VCaP (cell line): ENCODE results near the gene CAP2.

ENCODE experiments used
- H3K27ac ChIP-seq: fragments of 450-650 bp; 2 replicates; pipeline ENCODE4 v1.5.1; 2017
- TF ChIP-seq, protein P1 (sequence below): fragments of 450-650 bp; conservative IDR thresholded peaks from 2 replicates; pipeline ENCODE4 v1.5.1; 2017; ENCODE audit warnings: mild to moderate bottlenecking, moderate library complexity

Gene CAP2

DNA sequence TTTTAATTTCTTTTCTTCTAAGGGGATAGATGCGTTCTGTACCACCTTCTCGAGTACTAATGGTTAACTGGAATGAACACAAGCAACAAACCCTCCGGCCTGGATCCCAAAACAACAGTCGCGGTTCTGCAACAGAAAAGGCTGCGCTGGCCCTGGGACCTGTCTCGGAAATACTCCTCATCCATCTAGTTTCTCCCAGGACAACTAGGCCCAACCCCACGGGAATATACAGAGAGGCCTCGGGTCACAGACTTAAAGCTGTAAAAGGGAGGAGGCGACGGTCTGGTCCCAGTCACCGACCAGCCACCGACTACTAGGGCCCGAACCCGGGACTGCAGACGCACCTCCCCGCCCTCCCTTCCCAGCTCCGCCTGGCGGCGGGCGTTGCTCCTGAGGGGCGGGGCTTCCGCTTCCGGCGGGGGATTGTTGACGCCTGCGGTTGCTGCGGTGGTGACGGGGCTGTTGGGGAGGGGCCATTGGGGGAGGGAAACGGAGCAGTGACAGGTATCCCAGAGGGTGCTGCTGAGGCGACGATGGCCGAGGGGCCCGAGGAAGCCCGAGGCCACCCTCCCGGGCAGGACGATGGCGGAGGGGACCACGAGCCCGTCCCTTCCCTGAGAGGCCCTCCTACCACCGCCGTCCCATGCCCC lies 206.6 kb downstream of the CAP2 start, which contains the start of gene FAM8A1:
TSS of gene FAM8A1 (plus strand) at position 426 of the 650 bp plus-strand sequence. CDS start at position 534, 108 bp downstream.
- TF ChIP-seq, protein P1, sequence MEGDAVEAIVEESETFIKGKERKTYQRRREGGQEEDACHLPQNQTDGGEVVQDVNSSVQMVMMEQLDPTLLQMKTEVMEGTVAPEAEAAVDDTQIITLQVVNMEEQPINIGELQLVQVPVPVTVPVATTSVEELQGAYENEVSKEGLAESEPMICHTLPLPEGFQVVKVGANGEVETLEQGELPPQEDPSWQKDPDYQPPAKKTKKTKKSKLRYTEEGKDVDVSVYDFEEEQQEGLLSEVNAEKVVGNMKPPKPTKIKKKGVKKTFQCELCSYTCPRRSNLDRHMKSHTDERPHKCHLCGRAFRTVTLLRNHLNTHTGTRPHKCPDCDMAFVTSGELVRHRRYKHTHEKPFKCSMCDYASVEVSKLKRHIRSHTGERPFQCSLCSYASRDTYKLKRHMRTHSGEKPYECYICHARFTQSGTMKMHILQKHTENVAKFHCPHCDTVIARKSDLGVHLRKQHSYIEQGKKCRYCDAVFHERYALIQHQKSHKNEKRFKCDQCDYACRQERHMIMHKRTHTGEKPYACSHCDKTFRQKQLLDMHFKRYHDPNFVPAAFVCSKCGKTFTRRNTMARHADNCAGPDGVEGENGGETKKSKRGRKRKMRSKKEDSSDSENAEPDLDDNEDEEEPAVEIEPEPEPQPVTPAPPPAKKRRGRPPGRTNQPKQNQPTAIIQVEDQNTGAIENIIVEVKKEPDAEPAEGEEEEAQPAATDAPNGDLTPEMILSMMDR: 0 out of 2 replicates have a peak, but pooled peaks have one; percentile 9
- H3K27ac ChIP-seq: peak within 1 kb of the TSS; percentile 72

DNA sequence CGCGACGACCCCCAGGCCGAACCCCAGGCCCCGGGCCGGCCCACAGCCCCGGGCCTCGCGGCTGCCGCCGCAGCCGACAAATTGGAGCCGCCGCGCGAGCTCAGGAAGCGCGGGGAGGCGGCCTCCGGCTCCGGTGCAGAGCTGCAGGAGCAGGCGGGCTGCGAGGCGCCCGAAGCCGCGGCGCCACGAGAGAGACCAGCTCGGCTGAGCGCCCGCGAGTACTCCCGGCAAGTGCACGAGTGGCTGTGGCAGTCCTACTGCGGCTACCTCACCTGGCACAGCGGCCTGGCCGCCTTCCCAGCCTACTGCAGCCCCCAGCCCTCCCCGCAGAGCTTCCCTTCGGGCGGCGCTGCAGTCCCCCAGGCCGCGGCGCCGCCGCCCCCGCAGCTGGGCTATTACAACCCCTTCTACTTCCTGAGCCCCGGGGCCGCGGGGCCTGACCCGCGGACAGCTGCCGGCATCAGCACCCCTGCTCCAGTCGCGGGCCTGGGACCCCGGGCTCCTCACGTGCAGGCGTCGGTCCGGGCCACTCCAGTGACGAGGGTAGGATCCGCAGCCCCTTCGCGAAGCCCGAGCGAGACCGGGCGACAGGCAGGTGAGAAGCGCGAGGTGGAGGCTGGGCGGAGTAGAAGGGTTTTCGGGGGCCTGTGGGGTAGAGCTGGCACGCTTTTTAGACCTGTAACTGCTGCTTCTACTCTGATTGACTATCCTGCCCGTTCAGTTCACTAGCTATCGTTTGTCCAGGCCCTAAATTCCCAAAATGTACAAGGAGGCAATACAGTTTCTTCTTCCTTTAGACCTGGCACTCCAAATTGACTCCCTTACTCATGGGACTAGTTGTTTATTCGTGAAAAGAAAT lies 207.4 kb downstream of the CAP2 start:
- TF ChIP-seq, protein P1: no peak
- peak overlapping the region; percentile 72 for H3K27ac ChIP-seq

DNA sequence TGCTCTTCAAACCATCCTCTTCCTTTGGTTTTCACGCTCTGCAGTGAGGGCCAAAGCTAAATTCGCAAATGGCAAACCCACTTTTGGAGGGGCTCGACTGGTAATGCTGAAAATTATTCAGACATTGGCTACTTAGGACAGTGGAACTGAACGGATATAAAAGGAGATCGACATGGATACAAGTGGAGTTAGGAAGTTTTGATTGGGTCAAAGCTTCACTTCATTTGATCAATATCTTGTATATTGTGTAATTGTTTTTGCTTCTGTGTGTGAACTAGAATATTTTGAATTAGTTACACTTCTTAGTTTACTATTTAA lies 207.9 kb downstream of the CAP2 start:
- TF ChIP-seq, protein P1: no peak
- peak overlapping the region; percentile 72 for H3K27ac ChIP-seq

DNA sequence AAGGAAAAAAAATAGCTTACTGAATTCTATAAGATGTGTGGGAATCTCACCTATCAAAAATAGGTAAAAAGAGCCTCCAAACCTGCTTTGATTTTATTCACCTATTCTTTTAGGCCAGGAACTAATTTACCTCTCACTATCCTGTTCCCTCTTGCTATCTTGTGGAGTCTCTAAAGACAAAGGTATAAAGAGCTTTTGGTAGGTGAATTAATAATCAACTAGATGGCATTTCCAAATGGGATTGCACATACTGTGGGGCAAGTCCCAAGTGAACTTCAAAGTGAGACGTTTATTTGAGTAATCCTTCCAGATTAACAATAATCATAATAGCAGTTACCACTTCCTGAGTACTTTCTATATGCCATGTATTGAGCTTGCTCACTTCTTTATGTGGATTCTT lies 209.5 kb downstream of the CAP2 start:
- TF ChIP-seq, protein P1: no peak
- H3K27ac ChIP-seq: no peak overlapping the region

DNA sequence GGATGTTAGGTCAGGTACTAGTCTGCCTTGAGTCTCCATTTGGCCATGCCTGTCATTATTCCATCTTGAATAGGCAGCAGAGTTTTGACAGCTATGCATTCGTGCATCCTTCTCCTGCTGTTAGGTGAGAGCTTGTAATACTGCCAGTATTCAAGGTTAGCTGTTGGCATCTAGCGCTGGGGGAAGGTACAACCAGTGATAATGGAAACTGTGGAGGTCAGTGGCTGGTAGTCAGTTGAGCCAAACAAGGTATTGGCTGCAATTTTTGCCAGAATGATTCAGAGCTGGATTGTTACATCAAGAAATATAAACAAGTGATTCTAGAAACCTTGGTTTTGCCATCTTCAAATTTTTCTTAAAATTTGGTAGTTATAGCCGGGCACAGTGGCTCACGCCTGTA lies 213.2 kb downstream of the CAP2 start:
- no peak overlapping the region for H3K27ac ChIP-seq
- TF ChIP-seq, protein P1: no peak
